Measurements from ENCODE around the gene GAS2L3. TPM values are rescaled to one million over a fixed set of nuclear protein-coding genes. Genes with fewer than 3 reads are reported as not detected.

Gene GAS2L3
- total and polyA plus RNA-seq, 9 of the 15 experiments (the other 6 are each of a cell fraction or from before 2014, with no cell fraction given) = 1.5 to 9.8 (median 3.5) TPM

- TF ChIP-seq, protein P1, sequence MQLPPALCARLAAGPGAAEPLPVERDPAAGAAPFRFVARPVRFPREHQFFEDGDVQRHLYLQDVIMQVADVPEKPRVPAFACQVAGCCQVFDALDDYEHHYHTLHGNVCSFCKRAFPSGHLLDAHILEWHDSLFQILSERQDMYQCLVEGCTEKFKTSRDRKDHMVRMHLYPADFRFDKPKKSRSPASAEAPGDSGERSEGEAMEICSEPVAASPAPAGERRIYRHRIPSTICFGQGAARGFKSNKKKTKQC (CRISPR knock-in tag; IDR thresholded peaks at IDR 0.05) = no peak
- TF ChIP-seq ETV1 (tag; conservative IDR thresholded peaks at IDR 0.05; ENCODE audit: low read depth) (0 out of 2 replicates have a peak, but pooled peaks have one; percentile 20), BHLHE40 (IDR thresholded peaks at IDR 0.05; ENCODE audit: low read length) (peak; percentile 42; the same call in 1 of the 2 replicates), GABPA (tag; conservative IDR thresholded peaks at IDR 0.05; ENCODE audit: low read depth) (peak; percentile 41; the same call in 1 of the 2 replicates), POLR2B (IDR thresholded peaks at IDR 0.05; ENCODE audit: low read depth, partially characterized antibody) (no peak), RBM15 (IDR thresholded peaks at IDR 0.05; ENCODE audit: insufficient read depth, low read length) (no peak), ASH1L (IDR thresholded peaks at IDR 0.05; ENCODE audit: borderline replicate concordance, low read depth, partially characterized antibody) (no peak), SRSF1 (IDR thresholded peaks at IDR 0.05; ENCODE audit: low read depth, low read length) (no peak), ELF4 (CRISPR knock-in tag; IDR thresholded peaks at IDR 0.05) (no peak), USF1 (CRISPR knock-in tag; IDR thresholded peaks at IDR 0.05) (no peak), FOXM1 (IDR thresholded peaks at IDR 0.05; ENCODE audit: low read depth) (no peak), FOXM1 (CRISPR knock-in tag; IDR thresholded peaks at IDR 0.05; ENCODE audit: low read depth) (no peak), ATF7 (IDR thresholded peaks at IDR 0.05) (peak; percentile 56; the same call in 1 of the 2 replicates), ILK (tag; IDR thresholded peaks at IDR 0.05; ENCODE audit: borderline replicate concordance, low read depth) (no peak), FOSL1 (tag; conservative IDR thresholded peaks at IDR 0.05) (peak; percentile 82)
- TF ChIP-seq, protein P2, sequence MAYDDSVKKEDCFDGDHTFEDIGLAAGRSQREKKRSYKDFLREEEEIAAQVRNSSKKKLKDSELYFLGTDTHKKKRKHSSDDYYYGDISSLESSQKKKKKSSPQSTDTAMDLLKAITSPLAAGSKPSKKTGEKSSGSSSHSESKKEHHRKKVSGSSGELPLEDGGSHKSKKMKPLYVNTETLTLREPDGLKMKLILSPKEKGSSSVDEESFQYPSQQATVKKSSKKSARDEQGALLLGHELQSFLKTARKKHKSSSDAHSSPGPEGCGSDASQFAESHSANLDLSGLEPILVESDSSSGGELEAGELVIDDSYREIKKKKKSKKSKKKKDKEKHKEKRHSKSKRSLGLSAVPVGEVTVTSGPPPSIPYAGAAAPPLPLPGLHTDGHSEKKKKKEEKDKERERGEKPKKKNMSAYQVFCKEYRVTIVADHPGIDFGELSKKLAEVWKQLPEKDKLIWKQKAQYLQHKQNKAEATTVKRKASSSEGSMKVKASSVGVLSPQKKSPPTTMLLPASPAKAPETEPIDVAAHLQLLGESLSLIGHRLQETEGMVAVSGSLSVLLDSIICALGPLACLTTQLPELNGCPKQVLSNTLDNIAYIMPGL (CRISPR knock-in tag; IDR thresholded peaks at IDR 0.05) = no peak
- TF ChIP-seq, protein P3, sequence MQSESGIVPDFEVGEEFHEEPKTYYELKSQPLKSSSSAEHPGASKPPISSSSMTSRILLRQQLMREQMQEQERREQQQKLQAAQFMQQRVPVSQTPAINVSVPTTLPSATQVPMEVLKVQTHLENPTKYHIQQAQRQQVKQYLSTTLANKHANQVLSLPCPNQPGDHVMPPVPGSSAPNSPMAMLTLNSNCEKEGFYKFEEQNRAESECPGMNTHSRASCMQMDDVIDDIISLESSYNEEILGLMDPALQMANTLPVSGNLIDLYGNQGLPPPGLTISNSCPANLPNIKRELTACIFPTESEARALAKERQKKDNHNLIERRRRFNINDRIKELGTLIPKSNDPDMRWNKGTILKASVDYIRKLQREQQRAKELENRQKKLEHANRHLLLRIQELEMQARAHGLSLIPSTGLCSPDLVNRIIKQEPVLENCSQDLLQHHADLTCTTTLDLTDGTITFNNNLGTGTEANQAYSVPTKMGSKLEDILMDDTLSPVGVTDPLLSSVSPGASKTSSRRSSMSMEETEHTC (IDR thresholded peaks at IDR 0.05) = peak; percentile 47; the same call in 1 of the 2 replicates
- TF ChIP-seq, protein P4, sequence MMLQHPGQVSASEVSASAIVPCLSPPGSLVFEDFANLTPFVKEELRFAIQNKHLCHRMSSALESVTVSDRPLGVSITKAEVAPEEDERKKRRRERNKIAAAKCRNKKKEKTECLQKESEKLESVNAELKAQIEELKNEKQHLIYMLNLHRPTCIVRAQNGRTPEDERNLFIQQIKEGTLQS (IDR thresholded peaks at IDR 0.05) = peak; percentile 93
- TF ChIP-seq, protein P4 (CRISPR knock-in tag; conservative IDR thresholded peaks at IDR 0.05) = no peak
- TF ChIP-seq, protein P5, sequence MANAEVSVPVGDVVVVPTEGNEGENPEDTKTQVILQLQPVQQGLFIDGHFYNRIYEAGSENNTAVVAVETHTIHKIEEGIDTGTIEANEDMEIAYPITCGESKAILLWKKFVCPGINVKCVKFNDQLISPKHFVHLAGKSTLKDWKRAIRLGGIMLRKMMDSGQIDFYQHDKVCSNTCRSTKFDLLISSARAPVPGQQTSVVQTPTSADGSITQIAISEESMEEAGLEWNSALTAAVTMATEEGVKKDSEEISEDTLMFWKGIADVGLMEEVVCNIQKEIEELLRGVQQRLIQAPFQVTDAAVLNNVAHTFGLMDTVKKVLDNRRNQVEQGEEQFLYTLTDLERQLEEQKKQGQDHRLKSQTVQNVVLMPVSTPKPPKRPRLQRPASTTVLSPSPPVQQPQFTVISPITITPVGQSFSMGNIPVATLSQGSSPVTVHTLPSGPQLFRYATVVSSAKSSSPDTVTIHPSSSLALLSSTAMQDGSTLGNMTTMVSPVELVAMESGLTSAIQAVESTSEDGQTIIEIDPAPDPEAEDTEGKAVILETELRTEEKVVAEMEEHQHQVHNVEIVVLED (CRISPR knock-in tag; IDR thresholded peaks at IDR 0.05) = no peak
These were observed 3.0 kb downstream of the GAS2L3 start (continued) for GRCh38 chr12:100576331-100577036.
